G401.6 (cell line): ENCODE measurements around the gene PPIP5K1.

Experiments
- FAIRE-seq: peaks from 2 replicates; lab custom pipeline; 2012; peaks lifted over from hg19 to GRCh38; lab: Jason Lieb, UNC

PPIP5K1 gene

GRCh38 chr15:43488790-43489189 is 101.2 kb downstream of the PPIP5K1 start:
- no peak for FAIRE-seq

DNA sequence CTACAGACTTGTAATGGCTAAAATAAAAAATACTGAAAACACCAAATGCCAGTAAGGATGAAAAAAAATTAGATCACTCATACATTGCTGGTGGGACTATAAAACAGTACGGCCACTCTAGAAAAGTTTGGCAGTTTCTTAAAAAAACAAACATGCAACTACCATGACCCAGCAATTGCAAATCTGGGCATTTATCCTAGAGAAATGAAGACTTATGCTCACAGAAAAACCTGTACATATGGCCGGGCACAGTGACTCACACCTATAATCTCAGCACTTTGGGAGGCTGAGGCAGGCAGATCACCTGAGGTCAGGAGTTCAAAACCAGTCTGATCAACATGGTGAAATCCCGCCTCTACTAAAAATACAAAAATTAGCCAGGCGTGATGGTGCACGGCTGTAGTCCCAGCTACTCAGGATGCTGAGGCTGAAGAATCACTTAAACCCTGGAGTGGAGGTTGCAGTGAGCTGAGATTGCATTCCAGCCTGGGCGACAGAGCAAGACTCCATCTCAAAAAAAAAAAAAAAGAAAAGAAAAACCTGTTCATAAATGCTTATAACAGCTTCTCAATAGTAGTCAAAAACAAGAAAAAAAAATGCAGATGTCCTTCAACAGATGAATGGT is 102.6 kb downstream of the PPIP5K1 start:
- FAIRE-seq = no peak

GRCh38 chr15:43484455-43484854 is 105.6 kb downstream of the PPIP5K1 start:
- FAIRE-seq = no peak
